Thyroid gland (tissue), 4 donors: ENCODE measurements around the gene PTPRU.

Experiments
- CTCF ChIP-seq, 6 experiments: fragments of 200-600 bp in 3 of 6; fragments of 450-650 bp in 3 of 6; sonication (generic) in 3 of 6; IDR thresholded peaks; one replicate each; pipeline ENCODE4 v1.5.1; 2016 to 2019; ENCODE audit warnings: antibody characterized with exemption in 6 of 6, mild to moderate bottlenecking in 2 of 6, inconsistent platforms in 1 of 6, moderate library complexity in 1 of 6
- POLR2A ChIP-seq, 2 donors: fragments of 450-650 bp; IDR thresholded peaks; one replicate each; pipeline ENCODE4 v1.6.1; 2017; ENCODE audit warnings: antibody characterized with exemption in 2 of 2, mild to moderate bottlenecking in 2 of 2, moderate library complexity in 1 of 2

GRCh38 chr1:29318724-29319123 lies 82.4 kb downstream of the PTPRU start:
- TF ChIP-seq CTCF (IDR thresholded peaks at IDR 0.05) = no peak
- no peak for TF ChIP-seq POLR2A (IDR thresholded peaks at IDR 0.05)
